Endothelial cell of umbilical vein (primary cell): Measurements from ENCODE around the gene RGS19. TPM values are rescaled to one million over a fixed set of nuclear protein-coding genes. Genes with fewer than 3 reads are reported as not detected.

Source experiments
- BruUV-seq: library from RNA; stranded (reverse); fragments of 400-500 nt; replicated peaks from 2 replicates; lab custom pipeline; 2021; lab: Mats Ljungman, UMichigan
- CTCF ChIA-PET: fragments of 300-600, 350-600 bp; sonication (Branson Sonifier 250); formaldehyde crosslinking; loops from one replicate; lab custom pipeline; 2021; ENCODE audit warnings: antibody characterized with exemption, inconsistent platforms; lab: Charles Lee
- POLR2A ChIA-PET: fragments of 300-600, 350-600 bp; sonication (Branson Sonifier 250); formaldehyde crosslinking; loops from one replicate; lab custom pipeline; 2021; ENCODE audit warnings: antibody characterized with exemption, inconsistent platforms; lab: Charles Lee
- DNase-seq: peaks from one replicate; pipeline ENCODE4 v3.0.0-alpha.2; 2011; ENCODE audit warnings: low read depth, low spot score
- FAIRE-seq: peaks from 2 replicates; lab custom pipeline; 2011; peaks lifted over from hg19 to GRCh38; lab: Jason Lieb, UNC
- H2AFZ ChIP-seq: 2 replicates; pipeline ENCODE4 v1.6.0; 2012; ENCODE audit warnings: low read depth, low read length, control low read depth, inconsistent platforms
- H3K27ac ChIP-seq: 2 replicates; pipeline ENCODE4 v1.5.1; 2011; ENCODE audit warnings: low read depth, mild to moderate bottlenecking, control low read depth, low read length, moderate library complexity; ENCODE audit not compliant: insufficient read depth
- H3K27me3 ChIP-seq, 2 experiments: 2 replicates each; pipeline versions ENCODE4 v1.6.0 to v1.6.1; 2011; ENCODE audit warnings: low read length in 2 of 2, mixed read lengths in 1 of 2; ENCODE audit not compliant: control insufficient read depth in 2 of 2, insufficient read depth in 2 of 2
- H3K36me3 ChIP-seq, 2 experiments: 2 replicates in 1 of 2; 3 replicates in 1 of 2; pipeline ENCODE4 v1.5.1; 2011; ENCODE audit warnings: low read length in 2 of 2, mild to moderate bottlenecking in 1 of 2, moderate library complexity in 1 of 2; ENCODE audit not compliant: control insufficient read depth in 2 of 2, insufficient read depth in 2 of 2; ENCODE audit errors: extremely low read depth in 1 of 2
- H3K4me1 ChIP-seq: 3 replicates; pipeline ENCODE4 v1.5.1; 2011; ENCODE audit warnings: mild to moderate bottlenecking, low read length; ENCODE audit not compliant: control insufficient read depth, insufficient read depth; ENCODE audit errors: extremely low read depth
- H3K4me2 ChIP-seq: 2 replicates; pipeline ENCODE4 v1.6.1; 2011; ENCODE audit warnings: low read length, control low read depth, mixed read lengths; ENCODE audit not compliant: insufficient read depth
- H3K4me3 ChIP-seq, 3 experiments: fragments of 200-600 bp in 1 of 3; sonication (generic), shearing (Covaris generic) in 1 of 3; replicated peaks in 1 of 3; 2 replicates each; pipeline ENCODE4 v1.5.1; 2011 to 2016; ENCODE audit warnings: control low read depth in 3 of 3, low read length in 3 of 3, mild to moderate bottlenecking in 2 of 3, inconsistent platforms in 1 of 3, low read depth in 1 of 3, moderate library complexity in 1 of 3; ENCODE audit not compliant: insufficient read depth in 1 of 3
- H3K79me2 ChIP-seq: 2 replicates; pipeline ENCODE4 v1.6.0; 2012; ENCODE audit warnings: low read length, inconsistent platforms; ENCODE audit not compliant: control insufficient read depth, insufficient read depth
- H3K9ac ChIP-seq: replicated peaks from 2 replicates; pipeline ENCODE3; 2011; ENCODE audit warnings: low read length, control low read depth; ENCODE audit not compliant: insufficient read depth; ENCODE audit errors: extremely low read depth
- H3K9me1 ChIP-seq: replicated peaks from 3 replicates; pipeline ENCODE4 v1.6.0; 2011; ENCODE audit warnings: mild to moderate bottlenecking, low read length; ENCODE audit not compliant: control insufficient read depth, insufficient read depth; ENCODE audit errors: extremely low read depth
- H3K9me3 ChIP-seq: replicated peaks from 2 replicates; pipeline ENCODE4 v1.5.1; 2012; ENCODE audit warnings: low read length, inconsistent platforms; ENCODE audit not compliant: control insufficient read depth, insufficient read depth
- H4K20me1 ChIP-seq: replicated peaks from 2 replicates; pipeline ENCODE3; 2011; ENCODE audit warnings: mild to moderate bottlenecking, low read length; ENCODE audit not compliant: control insufficient read depth, insufficient read depth; ENCODE audit errors: extremely low read depth
- CTCF ChIP-seq, 2 donors: IDR thresholded peaks; 1 replicate in 1 of 2; 2 replicates in 1 of 2; pipeline ENCODE4 v1.5.1; 2011; ENCODE audit warnings: low read length in 2 of 2, mild to moderate bottlenecking in 2 of 2, moderate library complexity in 2 of 2, control low read depth in 1 of 2, inconsistent platforms in 1 of 2, low read depth in 1 of 2; ENCODE audit not compliant: insufficient read depth in 1 of 2; ENCODE audit errors: extremely low read depth in 1 of 2
- EZH2 ChIP-seq: IDR thresholded peaks from 2 replicates; pipeline ENCODE4 v1.6.1; 2012; ENCODE audit warnings: borderline replicate concordance, low read depth, mild to moderate bottlenecking, moderate library complexity, low read length, inconsistent platforms; ENCODE audit not compliant: severe bottlenecking
- FOS ChIP-seq: IDR thresholded peaks from 2 replicates; pipeline ENCODE4 v1.6.1; 2011; ENCODE audit warnings: mild to moderate bottlenecking, low read length, moderate library complexity, borderline replicate concordance; ENCODE audit not compliant: insufficient read depth
- GATA2 ChIP-seq: IDR thresholded peaks from 2 replicates; pipeline ENCODE4 v1.7.0; 2011; ENCODE audit warnings: low read depth, mild to moderate bottlenecking, moderate library complexity, mixed read lengths, low read length; ENCODE audit not compliant: insufficient read length, insufficient read depth
- JUN ChIP-seq: IDR thresholded peaks from 2 replicates; pipeline ENCODE4 v1.6.1; 2011; ENCODE audit warnings: borderline replicate concordance, low read depth; ENCODE audit not compliant: insufficient read length, insufficient read depth
- MAX ChIP-seq: IDR thresholded peaks from 2 replicates; pipeline ENCODE4 v1.6.1; 2011; ENCODE audit not compliant: insufficient read depth, insufficient read length
- POLR2AphosphoS5 ChIP-seq: IDR thresholded peaks from 2 replicates; pipeline ENCODE4 v1.6.1; 2012; ENCODE audit warnings: low read depth, mild to moderate bottlenecking, control low read depth, low read length, moderate library complexity; ENCODE audit not compliant: insufficient read depth
- dilution Hi-C: fragments of 300-500 bp; cut with MboI; formaldehyde crosslinking; loops from one replicate; pipeline ENCODE4 v1.15.0; 2019; ENCODE audit warnings: low sequenced_read_pairs; ENCODE audit not compliant: extremely low pct_ligation_motif_present
- intact Hi-C: fragments of 100-400 bp; cut with micrococcal nuclease; formaldehyde crosslinking; loops from one replicate; pipeline ENCODE4 v1.10.0; 2022
- polyA plus RNA-seq, 4 experiments: library from polyadenylated mRNA; depleted of rRNA in 3 of 4; stranded (reverse) in 3 of 4; unstranded in 1 of 4; fragments of >200 nt; gene quantifications; 2 replicates each; pipeline versions ENCODE4 v1.2.1 to v1.2.3, GENCODE V29; 2011 to 2012; ENCODE audit warnings: missing spikeins in 1 of 4
- total RNA-seq: library from RNA; stranded (reverse); gene quantifications from 2 replicates; pipeline ENCODE4 v1.2.3, GENCODE V29; 2021

The RGS19 gene
- total and polyA plus RNA-seq, 2 donors (not counting 3 experiments of a cell fraction or from before 2014, with no cell fraction given): 27.8 to 33.7 TPM

- H3K36me3 ChIP-seq: no peaks in the 10 kb centered on the region
- intact Hi-C loops (loop anchor here (10.0 kb wide), 1 partner anchor 59 kb away; no protein-coding TSS in a partner anchor), dilution Hi-C loops (no loop called here)
- H3K4me2 ChIP-seq: no peak overlapping the region
- DNase-seq (no peak), FAIRE-seq (no peak)
- no peaks in the 10 kb centered on the region for H3K9me3 ChIP-seq
- ChIA-PET CTCF (interaction anchor here (1.2 to 1.5 kb wide), 4 partner anchors 15 to 26 kb away, joined by 3 to 8 read pairs (median 4); partner anchors contain the start of gene OPRL1), POLR2A (no interaction called here)
- H3K27ac ChIP-seq: no peak overlapping the region
- no peaks in the 10 kb centered on the region for H3K9me1 ChIP-seq
- H3K27me3 ChIP-seq: no peaks in the 10 kb centered on the region
- no peak overlapping the region for H3K9ac ChIP-seq
- H4K20me1 ChIP-seq: no peaks in the 10 kb centered on the region
- H3K4me3 ChIP-seq: no peak overlapping the region
- no peak overlapping the region for H2AFZ ChIP-seq
- peaks cover 6% of the 10 kb centered on the region for H3K79me2 ChIP-seq
- no TSS peak for BruUV-seq
- H3K4me1 ChIP-seq: peaks cover 18% of the 10 kb centered on the region
- TF ChIP-seq FOS (no peak), CTCF (IDR thresholded peaks at IDR 0.05; ENCODE audit: extremely low read depth in 1 of 2, insufficient read depth in 1 of 2, low read depth in 1 of 2, low read length in 2 of 2) (no peak), EZH2 (no peak), JUN (no peak), GATA2 (no peak), POLR2AphosphoS5 (no peak), MAX (no peak)
These were observed 14.0 kb downstream of the RGS19 start for GRCh38 chr20:64065062-64065973.
